ENCODE data around the gene GLYATL2. TPM values are rescaled to one million over a fixed set of nuclear protein-coding genes. Genes with fewer than 3 reads are reported as not detected.

The GLYATL2 gene
- 4.2 TPM for total RNA-seq

DNA sequence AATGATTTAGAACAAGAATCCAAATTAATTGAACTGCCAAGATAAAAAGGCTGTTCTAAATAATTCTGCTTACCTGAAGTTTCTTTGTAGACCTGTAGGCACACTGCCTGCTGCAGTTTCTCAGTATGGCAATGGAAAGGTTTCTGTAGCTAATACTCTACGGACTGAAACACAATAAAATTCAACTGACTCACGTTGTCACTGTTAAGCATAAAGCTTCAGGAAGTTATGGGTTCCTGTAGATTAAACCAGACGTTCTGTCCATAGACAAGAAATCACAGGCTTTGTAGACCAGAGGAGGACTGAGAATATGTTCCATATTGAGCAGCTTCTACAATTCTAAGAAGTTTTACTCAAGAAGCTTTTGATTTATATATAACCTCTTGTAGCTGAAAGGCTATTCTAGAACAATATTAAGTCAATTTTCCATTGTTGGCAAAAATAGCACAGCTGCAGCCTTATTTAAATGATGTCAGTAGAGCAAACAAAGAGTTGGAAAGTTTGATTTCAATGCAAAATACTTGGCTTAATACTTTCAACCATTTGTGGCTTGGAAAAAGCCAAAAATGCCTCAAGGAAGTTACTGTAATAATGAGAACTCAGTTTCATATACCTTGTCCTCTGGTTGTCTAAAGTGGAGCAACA lies at the start of gene GLYATL2:
Gene GLYATL2 (minus strand): TSS at position 344 of the 645 bp plus-strand sequence. CDS start 5,092 bp downstream, outside the sequence.

Other genes with a start within 250 kb of the GLYATL2 start
- 1.8 TPM for gene CNTF, start 222.0 kb downstream of the GLYATL2 start, total RNA-seq
- not detected for gene GLYAT, start 112.8 kb downstream of the GLYATL2 start, total RNA-seq
- 5.0 TPM for gene GLYATL1, start 94.8 kb upstream of the GLYATL2 start, total RNA-seq
- gene GLYATL1B, start 241.6 kb upstream of the GLYATL2 start, total RNA-seq = not detected

Measured in camera-type eye (tissue), 1 donor.